Measurements from ENCODE around the gene PDIA6. TPM values are rescaled to one million over a fixed set of nuclear protein-coding genes. Genes with fewer than 3 reads are reported as not detected.

PDIA6 gene
- total RNA-seq, 1 experiment from 2014 or later: 149 TPM

GRCh38 chr2:10765914-10766313 is 46.7 kb downstream of the PDIA6 start:
- Histone ChIP-seq H3K27me3 (ENCODE audit: insufficient read depth, low read length) (no peaks in the 10 kb centered on the region), H3K9me2 (ENCODE audit: insufficient read depth) (no peaks in the 10 kb centered on the region), H3K9me3 (ENCODE audit: control insufficient read depth in 1 of 2, insufficient read depth in 1 of 2, low read depth in 1 of 2, low read length in 2 of 2) (no peaks in the 10 kb centered on the region), H4K20me1 (ENCODE audit: insufficient read depth) (no peaks in the 10 kb centered on the region), H3K4me1 (ENCODE audit: control insufficient read depth in 1 of 2, insufficient read depth in 2 of 2, low read length in 2 of 2) (peaks cover 11 to 30% of the 10 kb centered on the region in 2 experiments), H3K27ac (ENCODE audit: low read depth, low read length) (no peak overlapping the region), H3K79me2 (ENCODE audit: insufficient read depth, low read length) (no peaks in the 10 kb centered on the region), H3K4me3 (replicated peaks in 1 of 2; ENCODE audit: low read depth in 1 of 2, low read length in 2 of 2) (no peak overlapping the region), H3K9ac (ENCODE audit: low read length) (peak overlapping the region; percentile 16; the same call in 1 of the 2 replicates), H3K36me3 (ENCODE audit: control insufficient read depth in 1 of 2, insufficient read depth in 2 of 2, low read length in 2 of 2) (no peaks in the 10 kb centered on the region), H2AFZ (ENCODE audit: low read depth, low read length, poor library complexity, severe bottlenecking) (no peak overlapping the region), H3K4me2 (ENCODE audit: low read length) (peak overlapping the region; percentile 53)
- BruUV-seq (replicated peaks): no TSS peak
- no peak for TF ChIP-seq RAD21 (IDR thresholded peaks at IDR 0.05; ENCODE audit: low read depth)
- no peak for TF ChIP-seq CEBPB (IDR thresholded peaks at IDR 0.05; ENCODE audit: low read depth)
- no peak for TF ChIP-seq YY1 (IDR thresholded peaks at IDR 0.05; ENCODE audit: extremely low read depth, insufficient replicate concordance, low read depth, low read length)
- no peak for TF ChIP-seq MAX (IDR thresholded peaks at IDR 0.05)
- no peak for TF ChIP-seq ZBTB33 (IDR thresholded peaks at IDR 0.05; ENCODE audit: extremely low read depth, insufficient replicate concordance, low read length)
- no peak for TF ChIP-seq JUND (IDR thresholded peaks at IDR 0.05)
- no peak for TF ChIP-seq REST (IDR thresholded peaks at IDR 0.05; ENCODE audit: low read depth)
- no peak for TF ChIP-seq EZH2phosphoT487 (IDR thresholded peaks at IDR 0.05; ENCODE audit: borderline replicate concordance)
- TF ChIP-seq SRF (IDR thresholded peaks at IDR 0.05; ENCODE audit: low read depth): no peak
- no peak for TF ChIP-seq CTCF (IDR thresholded peaks at IDR 0.05 in 2 of 3, conservative IDR thresholded peaks at IDR 0.05 in 1 of 3; ENCODE audit: borderline replicate concordance in 1 of 3, insufficient read depth in 1 of 3, low read depth in 2 of 3, low read length in 2 of 3)
- no peak for TF ChIP-seq ZFX (IDR thresholded peaks at IDR 0.05)
- no peak for TF ChIP-seq ZNF274 (IDR thresholded peaks at IDR 0.05; ENCODE audit: low read depth, low read length)
- no peak for TF ChIP-seq FOSL1 (IDR thresholded peaks at IDR 0.05; ENCODE audit: low read depth)
- TF ChIP-seq CBX3 (IDR thresholded peaks at IDR 0.05; ENCODE audit: low read depth): no peak
- ATAC-seq: no peak; the same call in 1 of the 2 replicates
- intact Hi-C loops (cut with micrococcal nuclease): no loop called here
- POLR2A ChIA-PET: interaction anchor here (0.6 kb wide), 1 partner anchor 64 kb away, joined by 3 read pairs; no protein-coding TSS in a partner anchor
- CTCF ChIA-PET: no interaction called here
- RAD21 ChIA-PET (ENCODE audit: low non-redundant PET in 1 of 2, low total read pairs in 2 of 2, uncharacterized antibody in 2 of 2, unreplicated experiment in 2 of 2): no interaction called here
- DNase-seq (ENCODE audit: low read depth, low spot score): no peak
